Measurements from ENCODE around the gene CDH4.

CDH4 gene

DNA sequence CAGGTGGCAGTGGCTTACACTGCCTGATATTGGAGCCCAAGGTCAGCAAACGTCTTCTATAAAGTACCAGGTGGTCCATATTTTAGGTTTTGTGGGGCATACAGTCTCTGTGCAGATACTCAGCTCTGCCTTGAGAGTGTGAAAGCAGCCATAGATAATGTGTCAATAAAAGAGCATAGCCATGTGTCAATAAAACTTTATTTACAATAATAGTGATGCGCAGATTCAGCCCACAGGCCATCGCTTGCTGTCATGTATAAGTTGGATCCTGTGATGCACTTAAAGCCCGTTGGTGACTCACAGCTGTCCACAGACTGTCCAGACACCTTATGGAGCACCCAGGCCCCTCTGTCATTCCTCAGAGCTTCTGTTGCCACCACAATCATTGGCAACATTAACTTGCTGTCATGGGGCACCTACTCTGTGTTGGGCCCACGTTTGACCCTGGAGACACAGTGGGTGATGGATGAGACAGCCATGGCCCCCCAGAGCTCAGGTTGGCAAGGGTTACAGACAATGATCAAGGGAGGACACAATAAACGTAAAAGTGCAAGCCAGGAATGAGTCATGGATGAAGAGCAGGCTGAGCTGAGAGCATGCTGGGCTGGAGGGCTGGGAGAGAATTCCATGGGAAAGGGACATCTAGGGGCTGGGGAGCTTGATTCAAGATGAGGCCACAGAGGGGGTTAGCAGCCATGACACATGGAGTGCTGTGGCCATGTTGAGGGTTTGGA is 640.0 kb downstream of the CDH4 start:
- DNase-seq, result no peak

DNA sequence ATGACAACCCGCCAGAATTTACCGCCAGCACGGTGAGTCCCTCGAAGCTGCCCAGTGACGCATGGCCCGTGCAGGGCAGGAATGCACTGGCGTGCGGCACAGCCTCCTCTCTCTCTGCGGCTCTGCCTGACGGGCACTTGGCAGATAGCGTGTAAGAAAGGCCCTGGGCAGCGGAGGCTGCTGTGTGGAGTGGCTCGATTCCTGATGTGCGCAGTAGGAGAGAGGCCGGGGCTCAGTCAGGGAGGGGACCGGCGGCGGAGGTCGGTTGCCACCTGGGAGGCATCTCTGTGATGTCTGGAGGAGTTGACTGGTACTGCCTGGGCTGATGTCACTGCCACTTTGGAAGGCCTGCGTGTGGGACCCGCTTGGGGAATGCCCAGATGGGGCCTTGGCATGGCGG is 643.0 kb downstream of the CDH4 start:
- no peak for DNase-seq

DNA sequence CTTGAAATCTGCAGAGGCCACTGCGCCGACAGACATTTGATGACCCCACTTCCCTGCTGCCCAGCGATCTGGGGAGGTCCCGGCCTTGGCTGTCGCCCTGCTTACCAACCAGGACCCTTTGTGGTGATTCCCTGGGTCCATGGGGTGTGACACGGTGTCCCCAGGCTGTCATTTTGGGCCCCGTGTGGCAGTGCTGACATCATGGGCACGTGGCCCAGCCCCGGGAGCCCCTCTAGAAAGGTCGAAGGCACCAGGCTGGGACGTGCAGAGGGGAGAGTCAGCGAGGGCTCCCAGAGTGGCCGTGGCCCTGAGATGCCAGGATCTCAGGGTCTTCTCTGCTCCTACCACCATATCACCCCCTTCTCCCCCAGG is 643.6 kb downstream of the CDH4 start:
- no peak for DNase-seq

DNA sequence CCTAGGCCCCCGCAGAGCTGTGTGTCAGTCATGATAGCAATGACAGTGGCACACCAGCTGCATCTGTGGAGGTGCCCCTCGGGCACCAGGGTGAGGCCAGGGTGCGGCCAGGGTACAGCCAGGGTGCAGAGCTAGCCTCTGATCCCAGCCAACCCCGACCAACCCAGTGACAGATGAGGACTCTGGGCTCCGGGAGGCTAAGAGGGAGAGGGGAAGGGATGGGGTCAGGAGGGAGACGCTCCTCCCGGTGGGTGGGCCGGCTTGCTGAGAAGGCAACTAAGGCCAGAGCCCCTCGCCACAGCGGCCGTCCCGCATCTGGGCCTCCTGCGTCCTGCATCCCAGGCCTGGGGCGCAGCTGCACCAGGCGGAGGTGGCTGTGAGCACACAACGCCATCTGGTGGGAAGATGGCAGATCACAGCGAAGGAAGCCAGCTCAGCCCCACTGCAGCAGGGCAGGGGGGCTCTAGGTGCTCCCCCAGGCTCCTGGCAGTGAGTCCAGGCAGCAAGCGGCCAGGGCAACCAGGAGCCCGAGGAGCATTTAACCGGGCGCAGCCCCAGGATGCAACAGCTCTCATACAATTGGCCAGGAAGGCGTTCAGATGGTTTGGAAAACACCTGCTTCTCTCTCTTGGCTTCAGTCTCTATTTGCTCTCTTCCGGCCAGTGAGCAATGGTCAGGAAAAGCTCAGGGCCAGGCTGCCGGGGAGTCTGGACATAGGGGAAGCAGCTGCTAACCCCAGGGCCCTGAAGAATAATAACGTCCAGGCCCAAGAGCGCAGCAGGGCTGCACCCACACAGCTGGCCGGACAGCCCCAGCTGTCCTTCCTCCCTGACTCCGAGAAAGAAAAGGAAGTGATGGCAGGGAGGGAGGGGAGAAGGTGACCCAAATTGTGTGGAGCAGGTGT is 644.2 kb downstream of the CDH4 start:
- peak; percentile 84 for DNase-seq

DNA sequence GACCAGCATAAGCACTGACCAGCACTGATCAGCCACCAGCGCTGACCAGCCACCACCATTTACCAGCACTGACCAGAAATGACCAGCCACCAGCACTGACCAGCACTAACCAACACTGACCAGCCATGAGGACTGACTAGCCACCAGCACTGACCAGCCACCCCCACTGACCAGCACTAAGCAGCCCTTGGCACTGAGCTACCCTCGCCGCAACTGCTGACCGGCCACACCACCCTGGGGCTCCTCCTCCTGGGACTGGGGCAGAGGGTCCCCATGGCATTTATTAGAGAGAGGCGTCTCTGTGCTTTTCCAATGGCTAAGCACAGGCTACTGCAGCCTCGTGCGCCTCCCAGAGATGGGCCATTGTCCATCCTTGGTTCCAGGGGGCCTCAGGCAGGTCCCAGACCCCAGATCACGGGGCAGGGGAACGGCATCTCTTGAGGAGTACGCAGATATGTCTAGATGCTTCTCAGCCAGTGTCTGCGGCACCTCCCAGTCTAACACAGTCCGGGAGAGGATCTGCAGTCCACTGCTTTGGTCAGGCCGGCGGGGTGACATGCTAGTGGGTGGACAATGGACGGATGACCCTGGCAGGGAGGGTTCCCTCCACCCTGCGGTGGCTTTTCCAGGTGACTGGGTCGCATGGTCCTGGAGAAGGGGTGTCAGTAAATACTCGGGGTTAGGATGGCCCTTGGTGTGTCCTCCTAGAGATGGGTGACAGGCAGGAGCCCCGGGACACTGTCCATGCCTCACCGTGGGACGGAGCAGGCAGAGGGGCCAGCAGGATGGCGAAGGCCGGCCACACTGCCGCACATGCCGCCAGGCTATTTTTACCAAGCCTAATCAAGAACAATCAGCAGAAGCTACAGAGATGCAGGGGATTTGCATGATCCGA is 645.6 kb downstream of the CDH4 start:
- DNase-seq, result no peak

DNA sequence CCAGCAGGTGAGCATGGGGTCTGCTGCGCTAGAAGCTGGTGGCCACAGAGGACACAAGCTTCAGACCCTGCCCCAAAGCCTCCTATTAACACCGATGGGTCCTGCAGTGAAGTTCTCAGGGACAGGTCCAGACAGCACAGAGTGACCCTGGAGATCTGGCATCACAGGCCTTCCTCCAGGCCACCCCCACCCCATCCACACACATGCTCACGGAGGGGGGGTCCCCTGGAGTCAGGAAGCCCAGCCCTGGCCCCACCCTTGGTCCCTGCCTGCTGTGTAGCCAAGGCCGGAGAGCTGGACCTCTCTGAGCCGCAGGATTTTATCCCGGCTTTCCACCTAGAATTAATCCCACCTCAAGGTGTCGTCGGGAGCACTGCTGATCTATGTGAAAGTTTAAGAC is 646.3 kb downstream of the CDH4 start:
- no peak for DNase-seq

DNA sequence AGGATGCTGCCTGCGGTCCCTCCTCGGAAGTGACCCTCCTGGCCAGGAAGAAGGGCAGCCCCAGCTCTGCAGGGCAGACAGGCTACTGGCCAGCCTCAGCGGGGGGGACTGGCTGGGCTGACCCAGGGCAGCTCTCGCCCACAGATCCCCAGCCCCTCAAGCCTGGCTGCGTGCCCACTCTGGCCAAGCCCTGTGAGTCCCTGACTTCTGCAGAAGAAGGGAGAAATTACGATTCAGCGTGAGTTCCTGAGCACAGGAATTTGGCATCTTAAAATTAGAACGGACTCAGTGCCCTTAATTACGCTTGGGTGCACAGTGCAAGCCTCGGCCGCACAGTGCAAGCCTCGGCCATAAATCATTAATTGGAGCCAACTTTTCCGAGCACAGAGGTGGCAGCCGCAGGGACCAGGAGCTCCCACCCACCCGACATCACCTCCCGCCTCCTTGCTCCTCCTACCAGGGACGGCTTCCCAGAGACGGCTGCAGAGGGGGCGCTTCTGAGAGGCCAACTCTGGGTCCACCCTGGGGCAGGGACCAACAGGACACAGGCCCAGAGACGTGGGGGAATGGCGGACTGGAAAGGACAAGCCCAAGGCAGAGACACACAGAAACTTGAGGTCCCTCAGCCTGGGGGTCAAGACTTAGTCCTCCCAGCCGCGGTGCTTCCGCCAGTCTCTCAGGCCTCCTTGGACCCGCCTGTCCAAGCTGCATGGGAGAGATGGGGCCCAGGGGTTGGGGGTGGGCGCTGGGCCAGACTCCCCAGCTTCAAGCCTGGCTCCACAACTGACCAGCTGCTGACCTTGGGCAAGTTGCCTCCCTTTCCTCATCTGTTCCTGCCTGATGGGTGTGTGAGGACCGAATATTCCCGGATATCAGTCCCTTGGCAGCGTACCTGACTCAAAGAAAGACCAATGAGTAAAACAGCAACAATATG is 648.2 kb downstream of the CDH4 start:
- DNase-seq, result peak; percentile 45

DNA sequence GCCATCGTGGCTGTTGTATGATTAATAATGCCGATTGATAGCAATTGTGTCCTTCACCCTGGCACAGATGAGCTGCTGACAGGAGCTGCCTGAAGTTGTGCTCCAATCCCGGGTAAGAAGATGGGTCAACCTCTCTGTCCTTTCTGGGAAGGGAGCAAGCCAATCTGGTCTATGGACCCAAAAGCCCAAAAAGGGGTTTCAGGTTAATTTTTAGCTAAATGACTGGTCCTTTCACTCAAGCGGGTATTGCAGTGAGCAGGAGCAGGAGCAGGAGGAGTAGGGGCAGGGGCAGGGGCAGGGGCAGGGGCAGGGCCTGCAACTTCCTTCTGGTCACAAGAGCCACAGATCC is 648.9 kb downstream of the CDH4 start:
- no peak for DNase-seq

DNA sequence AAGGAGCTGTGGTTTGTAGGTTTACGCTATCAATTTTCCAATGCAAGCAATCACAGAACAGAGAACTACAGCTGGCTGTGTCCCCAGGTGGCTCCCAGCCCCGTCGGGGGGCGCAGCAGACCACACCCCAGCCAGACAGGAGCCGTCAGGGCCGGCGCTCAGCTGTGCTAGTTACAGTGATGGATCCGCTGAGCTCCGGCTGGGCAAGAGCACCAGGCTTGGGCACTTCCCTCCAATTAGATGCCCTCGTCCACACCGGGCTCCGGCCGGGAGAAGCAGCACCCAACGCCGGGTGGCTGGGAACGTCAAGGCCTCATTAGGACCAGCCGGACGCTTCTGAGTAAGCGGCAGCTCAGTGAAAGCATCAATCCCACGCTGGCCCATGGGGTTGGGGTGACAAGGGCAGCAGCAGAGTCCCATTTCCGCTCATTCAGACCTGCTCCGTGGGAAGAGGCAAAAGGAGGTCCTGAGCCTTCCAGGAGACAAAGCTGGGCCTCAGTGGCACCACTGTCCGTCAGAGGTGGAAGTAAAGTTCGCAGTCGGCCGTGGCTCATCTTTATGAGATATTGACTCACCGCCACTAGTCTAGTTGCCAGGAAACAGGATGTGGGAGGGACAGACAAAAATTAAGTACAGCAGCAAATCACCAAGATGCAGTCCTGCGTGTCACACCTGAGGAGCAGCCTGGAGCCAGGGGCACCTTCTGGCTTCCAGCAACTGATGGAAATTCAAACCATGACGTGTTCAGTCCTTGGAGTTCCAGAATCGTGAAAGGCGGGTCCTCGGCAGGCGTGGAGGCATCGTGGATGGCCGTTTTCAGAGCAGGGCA is 649.5 kb downstream of the CDH4 start:
- no peak for DNase-seq

DNA sequence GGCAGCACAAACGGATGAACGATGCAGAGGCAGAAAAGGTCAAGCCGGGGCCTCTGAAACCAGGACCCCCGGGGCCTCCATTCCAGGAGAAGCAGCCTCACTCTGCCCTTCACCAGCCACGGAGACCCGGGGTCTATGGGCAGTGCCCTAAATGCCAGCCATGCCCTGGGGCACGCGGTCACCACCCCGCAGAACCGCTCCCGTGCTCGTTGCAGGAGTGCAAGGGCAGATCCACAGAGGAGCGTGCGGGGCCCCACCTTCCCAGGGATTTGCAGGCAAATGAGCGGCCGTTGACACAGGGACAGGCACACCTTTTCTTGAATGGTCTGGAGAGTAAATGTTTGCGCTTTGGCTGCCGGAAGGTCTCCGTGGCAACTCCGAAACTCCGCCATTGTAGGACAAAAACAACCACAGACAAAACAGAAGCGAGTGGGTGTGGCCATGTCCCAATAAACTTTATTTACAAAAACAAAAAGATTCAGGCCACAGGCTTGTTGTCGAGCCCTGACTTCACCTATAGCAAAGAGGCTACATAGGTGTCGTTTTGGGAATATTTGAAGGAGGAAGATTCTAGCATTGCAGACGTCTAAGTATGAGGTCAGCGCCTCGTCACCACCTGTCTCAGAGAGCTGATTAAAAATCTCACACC is 650.3 kb downstream of the CDH4 start:
- no peak for DNase-seq

DNA sequence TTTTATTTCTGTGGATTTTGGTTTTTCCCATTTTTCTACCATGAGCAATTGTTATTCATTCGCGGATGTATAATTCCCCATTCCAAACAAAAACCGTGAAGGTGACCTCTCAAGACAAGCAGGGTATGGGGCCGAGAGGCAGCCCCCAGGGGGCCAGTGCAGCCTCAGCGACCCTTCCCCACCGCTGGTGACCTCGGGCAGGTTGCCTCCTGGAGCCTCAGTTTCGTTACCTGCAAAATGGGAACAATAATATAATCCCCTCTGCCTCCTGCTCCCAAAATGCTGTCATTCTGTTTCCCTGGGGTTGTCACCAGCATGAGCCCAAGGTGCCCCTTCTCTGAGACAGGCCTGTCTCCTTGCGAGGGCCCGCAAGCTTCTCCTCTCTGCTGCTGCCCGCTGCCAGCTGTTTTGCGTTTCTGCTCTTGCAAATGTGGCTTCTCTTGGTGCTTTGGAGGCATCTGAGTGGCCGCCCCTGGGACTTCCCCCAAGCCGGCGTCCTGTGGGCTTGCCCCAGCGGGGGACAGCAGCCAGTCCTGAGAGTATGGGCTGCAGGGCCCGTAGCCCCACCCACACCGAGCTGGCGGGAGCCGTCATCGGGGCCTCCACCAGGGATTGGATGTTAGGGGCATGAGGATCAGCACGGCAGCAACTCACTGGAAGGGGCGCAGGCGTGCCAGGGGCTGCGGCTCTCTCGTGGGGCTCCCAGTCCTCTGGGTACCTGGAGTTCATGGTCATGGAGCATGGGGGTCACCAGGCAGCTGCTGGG is 651.7 kb downstream of the CDH4 start:
- no peak for DNase-seq

DNA sequence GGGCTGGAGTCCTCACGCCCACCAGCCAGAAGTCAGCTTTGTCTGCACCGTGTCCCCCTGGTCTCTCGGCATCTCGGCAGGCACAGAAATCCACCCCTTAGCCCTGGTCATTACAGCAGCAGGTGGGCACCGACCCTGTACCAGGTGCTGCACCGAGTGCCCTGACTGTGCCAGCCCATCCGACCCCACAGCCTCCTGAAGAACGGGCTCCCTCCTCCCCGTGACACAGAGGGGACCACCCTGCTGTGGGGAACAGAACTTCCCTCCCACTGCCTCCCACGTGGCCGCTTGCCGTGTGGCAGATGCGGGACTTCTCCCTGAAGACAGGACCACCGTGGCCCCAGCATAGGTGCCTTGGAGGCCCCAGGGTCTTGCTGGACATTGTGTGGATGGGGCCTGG is 652.4 kb downstream of the CDH4 start:
- DNase-seq, result no peak

DNA sequence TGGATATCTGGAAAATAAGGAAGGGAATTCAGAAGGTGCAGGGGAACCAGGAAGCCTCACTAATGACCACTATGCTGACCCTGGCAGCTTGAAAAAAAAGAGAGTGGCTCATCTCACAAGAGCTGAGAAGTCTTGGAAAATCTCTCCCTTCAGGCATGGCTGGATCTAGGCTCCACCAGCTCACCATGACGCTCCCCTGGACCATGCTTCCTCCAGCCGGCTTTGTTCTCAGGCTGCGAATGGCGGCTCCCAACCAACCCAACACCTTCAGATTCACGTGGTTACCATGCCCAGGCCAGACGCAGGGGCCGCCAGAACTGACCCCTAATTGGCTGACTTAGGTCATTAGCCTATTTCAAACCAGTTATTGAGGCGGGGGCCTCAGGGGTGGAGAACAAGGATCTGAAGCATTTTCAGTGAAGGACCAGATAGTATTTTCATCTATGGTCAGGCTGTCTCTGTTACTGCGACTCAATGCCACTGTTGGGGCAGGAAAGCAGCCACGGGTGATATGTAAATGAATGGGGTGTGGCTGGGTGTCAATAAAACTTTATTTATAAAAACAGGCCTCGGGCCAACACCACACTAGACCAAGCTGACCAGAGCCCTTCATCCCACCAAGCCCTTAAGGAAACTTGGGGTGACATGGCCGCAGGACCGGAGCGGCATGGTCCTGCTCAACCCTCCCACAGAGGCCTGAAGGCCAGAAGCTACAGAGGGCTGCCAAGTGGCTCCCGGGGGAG is 653.9 kb downstream of the CDH4 start:
- no peak for DNase-seq

DNA sequence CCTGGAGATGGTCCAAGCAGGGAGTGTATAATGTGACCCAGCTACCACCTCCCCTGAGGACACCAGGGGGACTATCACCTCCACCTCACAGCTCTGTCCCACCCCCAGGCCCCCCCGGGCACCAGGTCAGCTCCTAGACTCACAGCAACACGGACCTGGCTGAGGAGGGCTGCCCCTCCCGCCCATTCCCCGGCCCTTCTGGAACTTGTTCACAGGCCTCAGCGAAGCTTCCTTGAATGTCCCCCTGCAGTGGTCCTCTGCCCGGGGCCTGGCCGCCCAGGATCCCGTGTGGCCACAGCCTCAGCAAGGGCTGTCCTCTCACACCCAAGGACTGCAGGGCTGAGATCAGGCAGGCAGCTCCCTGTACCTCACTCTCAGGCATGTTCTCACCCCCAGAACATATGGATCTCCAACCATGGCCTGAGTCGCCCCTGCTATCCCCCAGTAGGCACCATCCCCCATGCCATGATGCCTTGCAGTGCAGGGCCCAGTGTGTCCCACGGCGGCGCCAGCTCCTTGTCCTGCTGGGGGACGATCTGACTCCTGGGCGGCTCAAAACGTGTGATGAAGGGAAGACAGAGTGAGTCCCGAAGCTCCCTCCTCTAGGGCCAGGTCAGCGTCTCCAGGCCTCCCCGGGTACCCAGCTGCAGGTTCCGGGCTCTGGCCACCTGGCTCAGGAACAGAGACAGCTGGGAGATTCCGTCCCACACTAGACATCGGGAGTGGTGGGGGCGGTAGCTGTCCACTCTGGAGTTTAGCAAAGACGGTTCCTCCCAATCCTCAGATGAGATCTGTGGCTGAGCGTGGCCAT is 655.2 kb downstream of the CDH4 start:
- DNase-seq, result no peak

DNA sequence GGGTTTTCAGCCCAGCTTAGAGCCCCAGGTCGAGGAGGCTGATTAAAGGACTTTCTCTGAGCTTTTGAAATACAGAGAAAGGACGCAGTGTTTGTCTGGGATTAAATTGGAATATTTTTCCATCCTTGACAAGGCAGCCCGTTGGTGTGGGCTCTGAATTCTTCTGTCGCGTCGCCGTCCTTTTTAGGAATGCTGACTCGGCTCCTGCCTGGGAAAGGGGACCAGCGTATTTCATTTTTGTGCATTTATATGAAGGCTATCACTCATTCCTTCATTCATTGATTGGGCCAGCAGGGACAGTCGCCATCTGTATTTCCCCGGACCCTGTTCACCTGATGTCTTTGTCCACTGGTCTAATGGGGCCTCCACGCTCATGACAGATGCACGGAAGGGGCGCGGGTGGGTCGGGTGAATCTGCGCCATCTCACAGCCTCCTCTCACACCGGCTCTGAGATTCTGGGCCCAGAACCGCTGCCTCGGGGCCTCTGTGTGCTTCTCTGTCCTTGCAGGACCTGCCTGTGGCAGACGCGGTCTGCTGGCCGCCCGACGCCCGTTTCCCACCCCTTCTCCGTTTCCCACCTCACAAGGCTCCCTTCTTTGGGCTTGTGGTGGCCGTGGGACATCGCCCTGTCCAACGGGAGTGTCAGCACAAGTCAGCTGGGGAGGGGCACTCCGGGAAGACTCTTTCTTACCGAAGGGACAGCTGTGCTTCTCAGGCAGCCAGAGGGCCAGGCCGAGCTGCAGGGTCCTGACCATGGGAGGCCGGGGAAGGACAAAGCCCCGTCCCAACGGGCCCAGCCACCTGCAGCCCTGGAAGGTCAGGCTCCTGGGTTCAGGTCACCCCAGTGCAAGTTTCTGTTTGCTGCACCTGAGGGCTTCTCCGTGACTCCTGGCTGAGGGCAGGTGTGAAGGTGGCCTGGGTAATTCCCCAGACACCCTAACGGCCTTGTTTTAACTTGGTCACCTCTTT is 656.3 kb downstream of the CDH4 start:
- no peak for DNase-seq

DNA sequence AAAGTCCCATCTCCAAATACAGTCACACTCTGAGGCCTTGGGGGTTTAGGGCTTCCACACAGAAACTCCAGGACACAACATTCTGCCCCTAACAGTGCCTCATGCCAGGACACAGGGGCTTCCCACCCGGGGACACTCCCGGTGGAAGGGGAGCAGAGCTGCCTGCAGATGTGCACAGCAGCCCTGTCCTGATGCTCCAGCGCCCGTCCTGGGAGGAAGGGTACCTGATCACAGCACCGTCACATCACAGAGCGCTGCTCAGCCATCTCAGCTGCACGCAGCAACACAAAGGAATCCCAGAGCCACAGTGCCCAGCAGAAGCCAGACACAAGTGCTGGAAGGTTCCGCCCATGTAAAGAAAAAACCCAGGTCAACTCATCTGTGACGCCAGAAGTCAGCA is 657.0 kb downstream of the CDH4 start:
- no peak for DNase-seq

DNA sequence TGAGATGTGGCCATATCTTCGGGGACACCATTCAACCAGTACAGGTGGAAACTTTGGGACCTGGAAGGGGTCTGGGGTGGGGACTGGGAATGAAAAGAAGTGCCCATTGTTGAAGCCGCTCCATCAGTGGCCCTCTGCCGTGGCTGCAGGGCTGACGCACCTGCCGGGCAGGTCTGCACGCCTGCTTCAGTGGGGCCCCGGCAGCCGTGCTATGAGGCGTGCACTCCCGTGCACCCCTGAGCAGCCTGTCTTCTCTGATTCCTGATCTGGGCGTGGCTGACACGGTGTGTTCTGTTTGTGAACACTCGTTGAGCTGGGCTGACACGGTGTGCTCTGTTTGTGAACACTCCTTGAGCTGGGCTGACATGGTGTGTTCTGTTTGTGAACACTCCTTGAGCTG is 657.8 kb downstream of the CDH4 start:
- no peak for DNase-seq

All from eye (tissue), 1 donor.